HG03558 (cell line): Measurements from ENCODE around the gene GANC.

Experiments used
- ATAC-seq: cut with Tn5 transposase; IDR thresholded peaks from one replicate; pipeline ENCODE4 v1.9.1; 2021; ENCODE audit warnings: moderate number of reproducible peaks; ENCODE audit not compliant: unreplicated experiment; ENCODE audit errors: extremely low read depth

The GANC gene

DNA sequence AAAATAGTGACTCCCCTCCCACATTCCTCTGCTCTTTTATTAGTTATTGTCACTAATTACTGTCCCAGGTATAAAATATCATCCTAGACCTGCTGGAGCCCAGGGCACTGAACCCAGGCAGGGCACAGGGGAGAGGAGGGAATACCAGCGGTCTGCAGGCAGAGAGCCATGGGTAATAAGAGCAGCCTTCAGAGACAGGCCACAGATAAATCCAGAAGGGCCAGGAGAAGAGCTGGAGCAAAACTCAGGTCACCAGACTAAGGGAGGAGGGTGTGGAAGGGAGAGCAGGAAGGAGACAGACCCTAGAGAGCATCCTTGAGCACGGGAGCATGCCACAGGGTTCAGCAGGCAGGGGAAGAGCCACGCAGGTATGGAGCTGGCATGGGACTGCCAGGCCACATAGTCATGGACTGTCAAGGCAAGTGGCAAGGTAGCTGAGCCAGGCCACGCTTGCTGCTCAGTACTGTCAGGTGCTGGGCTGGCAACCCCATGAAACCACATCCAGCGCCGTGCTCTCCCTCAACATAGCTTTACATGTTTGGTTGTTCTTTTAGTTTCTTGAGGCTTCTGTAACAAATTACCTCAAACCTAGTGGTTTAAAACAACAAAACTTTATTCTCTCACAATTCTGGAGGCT, 70.7 kb downstream of the GANC start:
- no peak for ATAC-seq

DNA sequence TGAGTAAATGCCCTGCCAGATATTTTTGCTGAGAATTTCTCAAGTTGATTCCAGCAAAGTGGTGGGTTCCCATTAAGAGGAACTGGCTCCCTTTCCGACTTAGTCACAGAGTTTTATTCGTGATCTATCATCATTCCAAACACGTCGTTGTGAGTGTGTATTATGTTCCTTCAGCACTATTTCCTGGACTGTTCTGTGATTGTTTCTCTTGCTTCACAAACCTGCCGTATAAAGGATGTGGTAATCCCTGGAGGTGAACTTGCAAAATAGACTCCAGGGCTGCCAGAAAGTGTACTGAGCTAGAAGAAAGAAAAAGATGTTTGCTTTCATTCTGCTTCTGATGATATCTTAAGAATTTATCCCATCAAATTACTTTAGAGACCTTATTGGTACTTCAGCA, 71.8 kb downstream of the GANC start:
- ATAC-seq, result no peak

DNA sequence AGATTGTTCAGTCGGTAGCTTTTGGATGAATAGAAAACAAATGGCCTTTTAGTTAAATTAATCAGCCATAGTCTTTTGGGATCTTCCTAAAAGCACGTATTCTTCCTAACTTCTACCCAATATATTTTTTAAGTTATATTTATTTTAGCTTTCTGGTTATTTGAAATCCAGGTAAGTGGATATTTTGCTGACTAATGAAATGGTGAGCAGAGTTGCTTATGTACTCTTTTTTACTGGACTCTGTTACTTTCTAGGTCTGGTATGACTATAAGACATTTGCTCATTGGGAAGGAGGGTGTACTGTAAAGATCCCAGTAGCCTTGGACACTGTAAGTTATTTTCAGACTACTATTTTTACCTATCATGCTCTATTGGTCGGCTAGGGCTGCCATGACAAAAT, 72.5 kb downstream of the GANC start:
- no peak for ATAC-seq

DNA sequence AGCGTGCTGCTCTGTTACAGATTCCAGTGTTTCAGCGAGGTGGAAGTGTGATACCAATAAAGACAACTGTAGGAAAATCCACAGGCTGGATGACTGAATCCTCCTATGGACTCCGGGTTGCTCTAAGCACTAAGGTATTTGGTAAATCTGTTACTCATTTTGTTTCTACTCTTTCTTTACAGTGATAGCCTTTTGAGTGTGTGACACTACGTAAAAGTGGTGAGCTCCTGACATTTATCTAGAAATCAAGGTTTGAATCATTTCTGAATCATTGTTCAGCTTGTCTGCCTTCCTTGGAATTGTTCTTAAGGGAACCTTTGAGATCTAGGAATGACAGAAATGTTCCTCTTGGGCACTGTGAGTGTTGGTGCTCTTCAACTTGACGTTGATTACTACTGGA, 75.1 kb downstream of the GANC start:
- ATAC-seq, result no peak

DNA sequence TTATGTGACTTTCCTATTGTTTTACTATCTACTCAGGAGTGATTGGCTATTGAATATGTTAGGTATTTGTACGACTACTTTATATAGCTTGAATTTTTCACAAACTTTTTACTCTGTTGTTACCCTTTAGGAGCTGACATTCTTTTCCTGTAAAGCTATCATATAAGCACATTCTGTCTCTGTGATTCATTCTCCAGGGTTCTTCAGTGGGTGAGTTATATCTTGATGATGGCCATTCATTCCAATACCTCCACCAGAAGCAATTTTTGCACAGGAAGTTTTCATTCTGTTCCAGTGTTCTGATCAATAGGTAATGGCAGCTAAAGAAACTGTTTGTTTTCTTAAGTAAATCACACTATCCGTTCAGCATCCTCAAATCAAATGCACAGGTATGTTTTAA, 76.2 kb downstream of the GANC start:
- no peak for ATAC-seq

DNA sequence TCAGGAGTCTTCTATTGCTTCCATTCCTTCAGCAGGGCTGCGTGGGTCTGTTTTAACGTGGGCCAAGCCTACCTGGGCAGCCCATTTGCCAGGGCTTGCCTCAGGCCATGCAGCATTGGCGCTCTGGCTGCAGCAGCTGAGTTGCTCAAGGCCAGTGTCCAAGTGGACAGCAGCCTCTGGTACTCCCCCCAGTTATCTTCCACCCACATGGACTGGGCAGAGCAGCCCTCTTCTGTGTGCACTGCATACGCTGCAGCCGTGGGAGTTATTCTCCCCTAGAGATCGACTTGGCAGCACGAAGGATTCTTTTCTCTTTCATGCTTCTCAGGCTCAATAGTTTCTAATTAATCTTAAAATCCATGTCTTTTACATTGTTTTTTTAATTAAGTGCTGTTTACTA, 79.4 kb downstream of the GANC start:
- no peak for ATAC-seq

DNA sequence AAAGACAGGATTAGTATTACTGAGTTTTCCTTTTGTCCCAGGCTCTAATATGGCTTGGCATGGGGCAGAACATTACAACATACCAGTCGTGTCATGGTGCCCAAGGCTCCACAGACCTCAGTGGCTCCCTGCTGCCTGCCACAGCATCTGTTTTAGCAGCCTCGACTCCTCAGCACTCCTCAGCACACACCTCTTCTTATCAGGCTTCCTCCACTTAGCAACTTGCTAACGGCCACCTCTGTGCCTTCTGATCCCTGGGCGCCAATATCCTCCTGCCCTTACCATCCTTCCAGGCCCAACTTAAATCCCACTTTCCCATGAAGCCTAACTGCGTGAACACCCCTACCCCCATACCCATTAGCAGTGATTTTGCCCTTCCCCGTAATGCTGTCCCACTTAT, 80.1 kb downstream of the GANC start:
- no peak for ATAC-seq

DNA sequence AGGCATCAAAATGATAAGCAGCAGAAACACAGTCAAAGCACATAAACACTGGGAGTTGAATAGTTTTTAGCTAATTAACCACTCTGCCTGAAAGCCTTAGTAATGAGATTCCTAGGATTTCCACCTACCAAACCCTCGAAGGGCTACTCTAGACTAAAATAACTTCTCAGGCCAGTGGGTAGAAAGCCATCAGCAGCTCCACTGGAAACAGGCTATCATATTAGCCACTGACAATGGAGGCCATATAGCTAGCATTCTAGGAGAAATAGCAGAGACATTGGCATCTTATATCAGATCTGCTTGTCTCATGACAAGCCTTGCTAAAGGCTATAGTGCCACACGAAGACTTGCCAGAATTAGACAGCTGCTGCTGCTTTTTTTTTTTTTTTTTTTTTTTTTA, 81.8 kb downstream of the GANC start:
- ATAC-seq, result no peak

DNA sequence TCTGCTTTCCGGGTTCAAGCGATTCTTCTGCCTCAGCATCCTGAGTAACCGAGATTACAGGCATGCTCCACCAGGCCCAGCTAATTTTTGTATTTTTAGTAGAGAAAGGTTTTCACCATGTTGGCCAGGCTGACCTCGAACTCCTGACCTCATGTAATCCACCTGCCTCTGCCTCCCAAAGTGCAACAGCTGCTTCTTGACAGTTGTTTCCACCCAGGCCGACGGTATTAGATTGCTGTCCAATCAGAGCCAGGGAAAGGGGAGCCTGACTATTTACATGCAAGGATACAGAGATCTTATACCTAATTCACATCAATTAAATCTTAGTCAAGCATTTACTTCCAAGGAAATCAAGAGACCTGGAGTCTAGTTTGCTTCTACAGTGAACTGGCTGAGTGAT, 82.3 kb downstream of the GANC start:
- ATAC-seq, result no peak

DNA sequence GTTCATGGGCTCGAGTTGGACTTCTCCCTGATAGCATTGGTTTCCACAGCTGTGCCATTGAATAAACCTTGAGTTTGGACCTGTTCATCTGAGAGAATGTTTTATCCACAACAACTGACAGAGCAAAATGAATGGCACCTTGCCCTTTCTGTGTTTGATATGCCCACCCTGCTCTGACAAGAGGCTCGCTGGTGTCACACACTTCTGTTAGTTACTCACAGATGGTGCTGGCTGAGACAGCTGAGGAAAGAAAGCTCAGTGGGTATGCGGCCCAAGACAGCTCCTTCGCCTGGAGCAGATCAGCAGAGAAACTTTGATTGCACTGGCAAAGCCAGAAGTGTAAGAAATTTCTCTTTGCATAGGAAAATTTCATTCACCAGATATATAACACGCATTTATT, 83.8 kb downstream of the GANC start:
- ATAC-seq, result no peak

DNA sequence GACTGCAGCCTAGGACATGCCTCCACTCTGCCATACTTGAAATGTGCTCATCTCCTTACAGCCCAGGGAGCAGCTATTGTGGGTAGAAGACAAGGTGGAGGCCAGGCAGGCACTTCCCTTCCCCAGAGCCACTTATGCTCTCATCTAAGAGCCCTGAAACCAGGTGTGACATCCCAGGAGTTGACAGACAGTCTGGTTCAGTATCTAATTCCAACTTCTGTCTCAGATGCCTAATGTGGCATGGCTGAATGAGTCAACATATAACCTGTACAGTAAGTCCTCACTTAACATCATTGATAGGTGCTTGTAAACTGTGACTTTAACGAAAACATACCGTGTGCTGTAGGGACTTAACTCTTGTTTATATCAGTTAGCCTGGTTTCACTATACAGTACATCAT, 85.1 kb downstream of the GANC start:
- no peak for ATAC-seq

DNA sequence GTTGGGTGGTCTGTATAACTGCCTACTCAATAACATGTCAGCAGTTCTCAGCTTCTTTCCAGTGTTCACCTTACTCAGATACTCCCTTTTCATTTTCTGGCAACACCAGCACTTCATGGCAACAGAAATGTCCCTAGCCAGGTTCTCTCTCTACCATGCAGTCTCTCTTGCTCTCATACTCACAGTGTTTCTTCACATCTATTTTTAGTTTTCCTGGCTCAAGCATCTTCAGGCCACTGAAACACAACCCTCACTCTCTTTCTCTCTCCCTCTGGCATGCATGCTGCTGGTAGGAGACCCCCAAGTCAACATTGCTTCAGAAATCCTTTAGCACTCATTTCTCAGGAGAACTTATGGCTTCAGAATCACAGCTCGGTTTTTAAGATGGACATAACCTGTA, 86.2 kb downstream of the GANC start, which contains the start of gene CAPN3:
TSS of gene CAPN3 (plus strand) at position 253 of the 400 bp plus-strand sequence. CDS start 305 bp downstream, outside the sequence.
- no peak for ATAC-seq

DNA sequence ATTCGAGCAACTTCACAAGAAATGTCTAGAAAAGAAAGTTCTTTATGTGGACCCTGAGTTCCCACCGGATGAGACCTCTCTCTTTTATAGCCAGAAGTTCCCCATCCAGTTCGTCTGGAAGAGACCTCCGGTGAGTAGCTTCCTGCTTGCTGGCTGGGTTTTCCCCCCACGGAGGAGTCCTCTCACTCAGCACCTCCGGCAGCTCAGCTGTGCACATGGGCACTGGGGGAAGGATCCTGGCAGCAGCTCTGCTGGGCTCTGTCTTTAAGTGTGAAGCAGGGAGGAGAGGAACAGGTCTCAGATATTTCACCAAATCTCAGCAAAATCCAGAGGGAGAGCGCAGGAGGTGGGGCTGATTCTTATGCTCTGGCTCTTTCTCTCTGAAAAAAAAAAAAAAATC, 87.0 kb downstream of the GANC start:
- no peak for ATAC-seq

DNA sequence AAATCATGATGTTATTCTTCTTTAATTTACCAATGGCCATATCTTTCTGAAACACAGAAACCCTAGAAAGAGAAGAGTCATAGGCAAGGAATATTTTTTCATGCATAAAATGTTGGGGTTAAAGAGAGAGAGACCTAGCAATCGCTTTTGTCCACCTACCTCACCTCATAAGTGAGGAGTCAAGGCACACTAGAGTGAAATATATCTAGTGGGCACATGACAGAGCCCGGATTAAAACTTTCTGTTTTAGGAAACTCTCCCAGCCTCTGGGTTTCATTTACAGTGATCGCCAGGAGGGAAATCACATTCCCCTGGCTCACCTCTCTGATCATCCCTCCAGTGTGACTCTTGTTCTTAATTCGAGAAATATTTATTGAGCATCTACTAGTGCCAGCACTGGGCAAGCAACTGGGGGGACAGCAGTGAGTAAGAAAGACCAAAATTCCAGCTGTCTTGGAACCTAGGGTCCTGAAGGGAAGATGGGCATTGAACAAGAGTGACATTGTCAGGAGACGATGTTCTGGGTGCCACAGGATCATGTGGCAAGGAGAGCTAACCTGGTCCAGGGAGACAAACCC, 87.6 kb downstream of the GANC start:
- ATAC-seq, result no peak

DNA sequence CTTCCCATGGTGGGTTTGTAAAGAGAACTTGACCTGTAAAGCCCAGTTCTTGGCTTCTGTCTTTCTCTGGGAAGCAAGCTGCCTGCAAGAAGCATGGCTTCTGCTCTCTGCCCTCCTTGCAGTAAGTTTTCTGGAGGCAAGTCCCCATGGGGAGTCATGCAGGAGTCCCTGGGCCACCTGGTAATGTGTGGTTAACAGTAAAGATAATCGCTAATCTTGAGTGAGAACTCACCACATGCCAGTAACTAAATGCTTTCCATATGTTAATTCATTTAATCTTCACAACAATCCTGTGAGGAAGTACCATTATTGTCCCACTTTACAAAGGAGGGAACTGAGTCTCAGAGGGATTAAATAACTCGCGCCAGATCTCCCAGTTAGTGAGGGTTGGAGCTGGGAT, 90.5 kb downstream of the GANC start:
- no peak for ATAC-seq

DNA sequence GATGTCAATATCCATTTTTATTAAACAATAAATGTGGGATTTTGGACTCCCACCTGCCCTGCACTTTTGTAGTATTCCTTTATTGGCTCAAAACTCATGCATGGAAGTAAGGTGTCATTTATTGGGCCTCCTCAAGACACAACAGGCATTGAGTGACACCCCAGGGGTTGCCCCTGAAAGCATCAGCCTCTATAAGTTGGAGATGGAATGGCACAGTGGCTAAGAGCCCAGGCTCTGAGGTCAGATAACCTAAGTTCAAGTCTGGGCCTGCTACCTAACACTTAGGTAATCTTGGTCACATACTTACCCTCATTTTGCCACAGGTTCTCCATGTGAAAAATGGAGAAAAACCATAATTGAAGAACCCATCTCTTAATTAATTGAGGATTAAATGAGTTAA, 90.9 kb downstream of the GANC start:
- no peak for ATAC-seq

DNA sequence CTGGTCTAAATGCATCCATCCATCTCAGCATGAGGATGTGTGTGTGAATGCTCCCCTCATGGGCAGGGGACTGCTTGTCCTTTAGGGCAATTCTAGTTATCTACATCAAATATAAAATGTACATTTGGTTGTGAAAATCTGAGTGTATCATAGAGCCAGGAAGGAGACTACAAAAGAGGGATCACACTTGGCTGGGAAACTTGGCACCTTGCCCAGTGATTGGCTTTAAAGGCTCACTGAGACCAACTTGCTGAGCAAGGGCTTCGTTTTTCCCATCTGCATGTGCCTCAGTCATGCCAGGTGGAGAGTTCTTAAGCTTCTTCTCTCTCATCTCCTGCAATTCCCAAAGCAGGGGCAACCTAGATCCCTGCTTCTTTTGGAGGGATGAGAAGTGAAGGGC, 91.5 kb downstream of the GANC start:
- no peak for ATAC-seq

DNA sequence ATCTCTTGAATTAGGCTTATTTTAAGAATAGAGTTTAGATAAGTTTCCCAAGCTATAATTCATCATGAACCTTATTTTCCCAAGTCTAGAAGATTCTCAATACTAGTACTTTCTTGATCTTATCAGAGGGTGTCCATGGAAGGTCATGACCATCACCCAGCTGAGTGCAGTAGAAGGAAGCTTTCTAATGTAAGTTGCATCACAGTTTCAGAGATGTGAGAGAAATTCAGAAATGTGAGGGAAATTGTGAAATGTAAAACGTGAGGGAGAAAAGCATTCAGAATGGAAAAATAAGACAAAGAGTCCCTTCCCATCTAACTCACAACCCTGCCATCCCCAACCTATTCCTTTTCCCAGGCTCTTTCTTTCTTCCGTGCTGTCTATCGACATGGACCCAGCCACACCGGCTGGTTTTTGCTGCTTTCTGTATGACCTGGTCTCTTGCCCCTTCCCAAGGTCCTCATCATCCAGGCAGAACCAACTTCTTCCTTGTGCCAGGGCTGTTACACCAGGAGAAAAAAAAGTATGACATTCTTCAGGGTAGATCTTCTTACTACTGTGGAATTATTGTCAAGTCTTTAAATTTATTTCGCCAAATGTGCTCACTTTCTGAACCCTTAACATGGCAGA, 93.0 kb downstream of the GANC start:
- ATAC-seq, result no peak

DNA sequence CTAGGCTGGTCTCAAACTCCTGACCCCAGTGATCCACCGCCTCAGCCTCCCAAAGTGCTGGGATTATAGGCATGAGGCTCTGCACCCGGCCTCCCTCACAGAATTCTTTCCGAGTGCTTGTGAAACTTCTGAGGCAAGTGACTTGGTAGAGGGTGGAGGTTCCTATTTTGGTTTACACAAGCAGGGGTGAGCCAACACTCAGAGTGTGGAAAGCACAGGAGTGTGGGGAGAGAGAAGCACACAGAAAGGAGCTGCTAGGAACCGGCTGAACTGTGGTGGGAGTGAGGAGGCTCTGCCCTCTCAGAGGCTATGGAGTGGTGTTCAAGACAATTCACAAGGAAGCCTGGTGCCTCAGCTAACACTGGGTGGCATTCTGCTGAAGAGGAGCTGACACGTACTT, 94.0 kb downstream of the GANC start:
- no peak for ATAC-seq

DNA sequence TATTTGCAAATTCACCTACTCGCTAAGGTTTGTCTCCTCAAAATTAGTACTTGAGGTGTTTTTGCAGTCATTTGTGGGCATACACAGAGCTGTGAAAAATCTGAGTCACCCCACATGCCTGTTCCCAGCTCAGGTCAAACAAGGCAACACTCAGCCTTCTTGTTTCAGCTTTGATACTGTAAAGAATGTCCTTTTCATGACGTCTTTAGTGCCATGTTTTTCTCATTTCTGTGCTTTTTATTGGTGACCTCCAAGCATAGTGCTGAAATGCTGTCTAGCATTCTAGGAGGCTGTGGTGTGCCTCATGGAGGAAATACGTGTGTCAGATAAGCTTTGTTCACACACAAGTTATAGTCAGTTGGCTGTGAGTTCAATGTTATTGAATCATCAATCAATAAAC, 95.1 kb downstream of the GANC start:
- ATAC-seq, result no peak

DNA sequence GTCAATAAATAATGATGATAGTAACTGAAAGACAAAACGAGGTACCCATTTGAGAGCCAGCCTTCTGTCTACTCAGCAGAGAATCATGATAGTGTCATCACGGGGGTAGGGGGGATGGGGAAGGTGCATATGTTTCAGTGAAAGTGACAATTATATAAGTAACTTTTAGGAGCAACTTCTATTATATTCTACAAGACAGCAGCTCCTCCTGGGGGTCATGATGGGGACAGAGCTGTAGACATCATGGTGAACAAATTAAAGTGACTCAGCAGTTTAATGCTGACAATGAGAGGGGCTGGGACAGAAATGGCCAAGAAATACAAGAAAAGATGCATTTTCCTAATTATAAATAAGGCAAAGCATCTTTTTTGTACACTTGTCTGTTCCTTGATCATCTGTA, 98.1 kb downstream of the GANC start:
- no peak for ATAC-seq

DNA sequence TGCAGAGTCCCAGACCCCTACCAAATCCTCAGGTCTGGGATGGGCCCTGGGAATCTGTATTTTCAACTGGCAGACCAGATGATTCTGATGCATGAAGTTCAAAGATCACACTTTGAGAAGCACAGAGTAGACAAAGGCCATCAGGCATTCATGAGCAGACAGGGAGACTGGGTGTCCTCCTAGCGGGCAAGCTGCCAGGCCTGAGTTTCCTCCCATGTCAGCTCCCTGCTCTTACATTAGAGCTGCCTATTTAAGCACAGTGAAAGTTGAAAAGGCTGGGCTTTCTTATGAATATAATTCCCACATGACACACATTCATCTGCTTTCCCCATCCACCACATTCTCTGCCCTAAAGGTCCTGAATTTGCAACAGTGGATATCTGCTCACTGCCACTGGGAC, 100.3 kb downstream of the GANC start:
- no peak for ATAC-seq
